Natural killer cell (primary cell): Measurements from ENCODE around the gene EXOC4. TPM values are rescaled to one million over a fixed set of nuclear protein-coding genes. Genes with fewer than 3 reads are reported as not detected.

Source experiments
- ATAC-seq, 3 donors: fragments of 150-1000 bp in 2 of 3; fragments of 200-7000 bp in 1 of 3; cut with Tn5 transposase; 1 replicate in 1 of 3; 2 replicates in 2 of 3; pipeline ENCODE4 v1.10.0; 2021; ENCODE audit warnings: mild to moderate bottlenecking in 2 of 3, moderate library complexity in 2 of 3
- DNase-seq, 2 donors: peaks; one replicate each; pipeline versions ENCODE4 v3.0.0 to v3.0.0-alpha.2; 2013 to 2021; ENCODE audit warnings: mixed read lengths in 1 of 2
- H3K27ac ChIP-seq: one replicate; pipeline ENCODE4 v1.5.1; 2013; ENCODE audit warnings: mild to moderate bottlenecking, low read length
- H3K27me3 ChIP-seq: one replicate; pipeline ENCODE4 v1.6.1; 2013; ENCODE audit warnings: low read length; ENCODE audit not compliant: control insufficient read depth, insufficient read depth
- H3K36me3 ChIP-seq: one replicate; pipeline ENCODE4 v1.6.1; 2013; ENCODE audit warnings: low read length; ENCODE audit not compliant: control insufficient read depth, insufficient read depth
- H3K4me1 ChIP-seq: one replicate; pipeline ENCODE4 v1.6.1; 2013; ENCODE audit warnings: low read length; ENCODE audit not compliant: control insufficient read depth, insufficient read depth
- H3K4me3 ChIP-seq: one replicate; pipeline ENCODE4 v1.5.1; 2013; ENCODE audit warnings: low read length
- H3K9me3 ChIP-seq: one replicate; pipeline ENCODE4 v1.6.1; 2013; ENCODE audit warnings: low read length; ENCODE audit not compliant: control insufficient read depth, insufficient read depth
- H3K27ac Mint-ChIP-seq, 2 donors: one replicate each; pipeline ENCODE4 v1.8.0; 2022; ENCODE audit warnings: mild to moderate bottlenecking in 2 of 2, mixed read lengths in 2 of 2, moderate library complexity in 1 of 2
- H3K27me3 Mint-ChIP-seq, 2 donors: one replicate each; pipeline ENCODE4 v1.8.0; 2022; ENCODE audit warnings: low read depth in 2 of 2, mixed read lengths in 2 of 2
- H3K36me3 Mint-ChIP-seq: one replicate; pipeline ENCODE4 v1.8.0; 2022; ENCODE audit warnings: mixed read lengths
- H3K4me1 Mint-ChIP-seq, 2 donors: one replicate each; pipeline ENCODE4 v1.8.0; 2022; ENCODE audit warnings: mixed read lengths in 2 of 2
- H3K4me3 Mint-ChIP-seq: one replicate; pipeline ENCODE4 v1.8.0; 2022; ENCODE audit warnings: mild to moderate bottlenecking, moderate library complexity, mixed read lengths
- H3K9me3 Mint-ChIP-seq, 2 donors: one replicate each; pipeline ENCODE4 v1.8.0; 2022; ENCODE audit warnings: mixed read lengths in 2 of 2
- WGBS: methylation state at CpG from one replicate; pipeline ENCODE4 v1.1.7; 2013; ENCODE audit warnings: missing lambda C conversion rate; ENCODE audit not compliant: insufficient coverage; 5-methylcytosine and 5-hydroxymethylcytosine counted together
- intact Hi-C: fragments of 100-400 bp; cut with micrococcal nuclease; formaldehyde crosslinking; loops from one replicate; pipeline ENCODE4 v1.14.2; 2022
- total RNA-seq, 4 donors: library from RNA; stranded (reverse); fragments of 120-200 nt in 1 of 4; gene quantifications; one replicate each; pipeline versions ENCODE4 v1.2.3 to v1.2.4, GENCODE V29; 2013 to 2022
- TF ChIP-seq, protein P1 (sequence below): fragments of 200-600 bp; IDR thresholded peaks from one replicate; pipeline ENCODE4 v1.8.0; 2022; ENCODE audit warnings: antibody characterized with exemption

EXOC4 gene
- total RNA-seq, 3 donors from 2014 or later (not counting 1 experiment from before 2014, with no cell fraction given) = 105 to 148 (median 123) TPM

DNA sequence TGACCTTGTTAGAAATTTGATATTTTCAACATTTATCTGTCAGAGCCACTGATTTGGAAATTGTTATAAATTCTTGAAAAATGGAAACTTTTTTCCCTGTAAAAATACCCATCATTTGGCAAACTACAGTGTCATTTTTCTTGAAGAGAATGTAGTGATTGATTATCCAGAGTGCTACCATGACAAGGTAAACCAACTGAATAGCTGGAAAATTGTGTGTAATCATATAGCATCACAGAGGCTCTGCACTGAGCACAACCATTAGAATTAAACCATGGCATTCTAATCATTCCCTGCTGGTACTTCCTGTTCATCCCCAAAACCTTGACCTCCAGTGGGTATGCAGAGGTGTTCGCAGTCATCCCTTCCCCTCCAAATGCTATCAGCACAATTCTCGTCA lies 633.9 kb downstream of the EXOC4 start:
- Histone ChIP-seq H3K4me3 (no peak overlapping the region), H3K36me3 (no peaks in the 10 kb centered on the region), H3K27ac (no peak overlapping the region), H3K9me3 (no peaks in the 10 kb centered on the region), H3K27me3 (no peaks in the 10 kb centered on the region), H3K4me1 (no peaks in the 10 kb centered on the region)
- DNase-seq (no peak), ATAC-seq (no peak)
- Mint-ChIP-seq H3K4me1 (peaks cover 0 to 14% of the 10 kb centered on the region in 2 donors), H3K36me3 (no peaks in the 10 kb centered on the region), H3K27me3 (no peaks in the 10 kb centered on the region), H3K4me3 (no peak overlapping the region), H3K9me3 (no peaks in the 10 kb centered on the region), H3K27ac (no peak overlapping the region)
- intact Hi-C loops = no loop called here
- 91% methylated on average over 2 of the region's 2 CpGs for WGBS
- TF ChIP-seq, protein P1, sequence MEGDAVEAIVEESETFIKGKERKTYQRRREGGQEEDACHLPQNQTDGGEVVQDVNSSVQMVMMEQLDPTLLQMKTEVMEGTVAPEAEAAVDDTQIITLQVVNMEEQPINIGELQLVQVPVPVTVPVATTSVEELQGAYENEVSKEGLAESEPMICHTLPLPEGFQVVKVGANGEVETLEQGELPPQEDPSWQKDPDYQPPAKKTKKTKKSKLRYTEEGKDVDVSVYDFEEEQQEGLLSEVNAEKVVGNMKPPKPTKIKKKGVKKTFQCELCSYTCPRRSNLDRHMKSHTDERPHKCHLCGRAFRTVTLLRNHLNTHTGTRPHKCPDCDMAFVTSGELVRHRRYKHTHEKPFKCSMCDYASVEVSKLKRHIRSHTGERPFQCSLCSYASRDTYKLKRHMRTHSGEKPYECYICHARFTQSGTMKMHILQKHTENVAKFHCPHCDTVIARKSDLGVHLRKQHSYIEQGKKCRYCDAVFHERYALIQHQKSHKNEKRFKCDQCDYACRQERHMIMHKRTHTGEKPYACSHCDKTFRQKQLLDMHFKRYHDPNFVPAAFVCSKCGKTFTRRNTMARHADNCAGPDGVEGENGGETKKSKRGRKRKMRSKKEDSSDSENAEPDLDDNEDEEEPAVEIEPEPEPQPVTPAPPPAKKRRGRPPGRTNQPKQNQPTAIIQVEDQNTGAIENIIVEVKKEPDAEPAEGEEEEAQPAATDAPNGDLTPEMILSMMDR = no peak

DNA sequence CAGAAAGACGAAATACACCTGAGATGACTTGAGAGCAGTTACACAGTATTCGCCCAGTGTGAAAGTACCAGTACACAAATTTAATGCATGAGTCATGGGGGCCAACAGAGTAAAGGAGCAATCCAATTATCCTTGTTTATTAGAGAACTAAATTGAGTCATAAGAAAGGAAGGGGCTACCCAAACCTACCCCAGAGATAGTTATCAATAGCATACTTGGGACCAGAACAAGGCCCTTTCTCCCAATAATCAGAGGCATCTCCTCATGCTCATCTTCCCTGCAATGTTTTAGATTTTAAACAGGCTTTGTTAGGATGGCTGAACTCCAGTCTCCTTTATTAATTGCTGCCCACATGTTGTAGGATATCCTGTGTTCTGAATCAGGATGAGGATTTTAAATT lies 634.6 kb downstream of the EXOC4 start:
- Mint-ChIP-seq H3K27ac (no peak overlapping the region), H3K27me3 (no peaks in the 10 kb centered on the region), H3K4me1 (peaks cover 0 to 7% of the 10 kb centered on the region in 2 donors), H3K36me3 (no peaks in the 10 kb centered on the region), H3K9me3 (no peaks in the 10 kb centered on the region), H3K4me3 (no peak overlapping the region)
- H3K4me1 ChIP-seq = no peaks in the 10 kb centered on the region
- H3K36me3 ChIP-seq = no peaks in the 10 kb centered on the region
- 94% methylated on average over 2 of the region's 2 CpGs for WGBS
- no peak for DNase-seq
- TF ChIP-seq, protein P1 = no peak
- no peaks in the 10 kb centered on the region for H3K27me3 ChIP-seq
- no peaks in the 10 kb centered on the region for H3K9me3 ChIP-seq
- ATAC-seq = no peak
- intact Hi-C loops = no loop called here
- H3K27ac ChIP-seq = no peak overlapping the region
- no peak overlapping the region for H3K4me3 ChIP-seq

DNA sequence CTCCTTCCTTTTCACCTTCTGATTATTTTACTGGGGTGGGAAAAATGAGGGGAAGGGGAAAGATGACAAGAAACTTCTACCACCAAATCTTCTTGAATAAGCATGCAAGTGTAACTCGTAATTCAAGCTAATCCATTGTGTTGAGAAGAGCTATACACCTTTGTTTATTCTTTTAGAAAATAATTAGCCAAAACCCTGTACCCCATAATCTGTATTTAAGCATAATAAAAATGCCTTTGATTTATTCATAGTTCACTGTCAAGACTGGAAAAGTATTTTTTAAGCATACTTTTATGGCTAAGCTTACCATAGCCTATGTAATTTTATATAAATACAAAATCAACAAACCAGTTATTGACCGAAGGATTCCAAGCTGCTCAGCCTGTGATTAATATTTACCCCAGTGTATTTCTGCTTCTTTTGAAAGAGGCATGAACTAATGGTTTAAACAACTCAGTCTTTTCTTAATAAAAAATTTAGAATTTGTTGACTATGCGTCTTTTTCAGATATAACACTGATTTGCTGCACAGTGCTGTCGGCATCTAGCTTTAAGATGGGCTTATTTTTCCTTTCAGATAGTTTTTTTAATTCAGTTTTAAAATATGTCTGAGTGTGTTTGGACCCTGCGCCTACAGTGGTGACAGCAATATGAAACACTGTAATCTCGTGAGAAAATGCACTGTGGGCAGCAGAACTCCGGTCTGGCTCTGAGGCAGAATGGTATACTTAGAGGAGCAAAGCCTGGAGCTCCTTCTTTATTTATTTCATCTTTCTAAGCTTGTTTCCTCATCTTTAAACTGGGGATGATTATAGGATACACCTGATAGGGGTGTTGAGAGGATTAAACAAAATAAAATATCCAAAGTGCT lies 635.4 kb downstream of the EXOC4 start:
- no peaks in the 10 kb centered on the region for H3K36me3 Mint-ChIP-seq
- intact Hi-C loops = no loop called here
- no peaks in the 10 kb centered on the region for H3K27me3 ChIP-seq
- TF ChIP-seq, protein P1 = no peak
- H3K4me3 ChIP-seq = no peak overlapping the region
- no peak for DNase-seq
- H3K36me3 ChIP-seq = no peaks in the 10 kb centered on the region
- ATAC-seq = no peak
- no peaks in the 10 kb centered on the region for H3K4me1 ChIP-seq
- H3K9me3 ChIP-seq = no peaks in the 10 kb centered on the region
- H3K4me1 Mint-ChIP-seq = no peaks in the 10 kb centered on the region
- H3K27me3 Mint-ChIP-seq = no peaks in the 10 kb centered on the region
- H3K27ac ChIP-seq = no peak overlapping the region
- 96% methylated on average over 6 of the region's 7 CpGs for WGBS
- H3K27ac Mint-ChIP-seq = no peak overlapping the region
- no peak overlapping the region for H3K4me3 Mint-ChIP-seq
- H3K9me3 Mint-ChIP-seq = no peaks in the 10 kb centered on the region
